ENCODE results near the gene SPRED1.
A peak's percentile ranks its signal among the peaks of the same experiment; 100 is the strongest.

SPRED1 gene

DNA sequence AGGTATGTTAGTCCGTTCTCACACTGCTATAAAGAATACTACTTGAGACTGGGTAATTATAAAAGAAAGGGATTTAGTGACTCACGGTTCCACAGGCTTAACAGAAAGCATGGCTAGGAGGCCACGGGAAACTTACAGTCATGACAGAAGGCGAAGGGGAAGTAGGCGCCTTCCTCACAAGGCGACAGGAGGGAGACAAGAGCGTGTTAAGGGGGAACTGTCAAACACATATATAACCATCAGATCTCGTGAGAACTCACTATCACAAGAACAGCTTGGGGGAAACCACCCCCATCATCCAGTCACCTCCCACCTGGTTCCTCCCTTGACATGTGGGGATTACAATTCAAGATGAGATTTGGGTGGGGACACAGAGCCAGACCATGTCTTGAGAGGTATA, 30.4 kb downstream of the SPRED1 start:
- DNase-seq (ENCODE audit: low read depth): no peak

DNA sequence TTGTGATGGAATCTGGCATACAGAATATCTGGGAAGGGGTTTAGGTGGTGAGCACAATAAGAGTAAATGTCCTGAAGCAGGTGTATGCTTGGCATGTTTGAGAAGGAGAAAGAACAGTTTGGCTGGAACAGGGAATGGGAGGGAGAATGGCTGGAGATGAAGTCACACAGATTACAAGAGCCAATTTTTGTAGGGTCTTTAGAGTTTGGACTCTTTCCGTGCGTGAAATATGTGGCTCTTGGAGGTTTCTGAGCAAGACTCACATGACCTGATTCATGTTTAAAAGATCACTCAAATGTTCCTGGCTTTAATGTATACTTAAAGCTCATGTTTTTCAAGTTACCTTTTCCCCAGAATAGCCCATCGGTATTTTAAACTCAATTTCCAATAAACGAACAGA, 32.8 kb downstream of the SPRED1 start:
- no peak for DNase-seq (ENCODE audit: low read depth)

GRCh38 chr15:38294126-38294525, 41.5 kb downstream of the SPRED1 start:
- no peak for DNase-seq (ENCODE audit: low read depth)

- no peak for DNase-seq (ENCODE audit: low read depth)
Observed at GRCh38 chr15:38297623-38298388, 45.2 kb downstream of the SPRED1 start.

DNA sequence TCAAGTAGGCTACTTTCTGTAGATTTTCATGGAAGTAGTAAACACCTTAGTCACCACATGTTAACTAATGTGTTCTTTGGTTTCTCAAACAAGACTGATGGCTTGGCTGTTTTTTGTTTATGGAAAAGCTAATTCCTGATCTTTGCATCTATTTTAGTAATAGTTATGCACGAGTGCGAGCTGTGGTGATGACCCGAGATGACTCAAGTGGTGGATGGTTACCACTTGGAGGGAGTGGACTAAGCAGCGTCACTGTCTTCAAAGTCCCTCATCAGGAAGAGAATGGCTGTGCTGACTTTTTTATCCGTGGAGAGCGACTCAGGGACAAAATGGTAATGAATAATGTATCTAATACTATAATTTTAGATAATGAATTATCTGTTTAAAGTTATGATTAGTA, 46.6 kb downstream of the SPRED1 start:
- DNase-seq (ENCODE audit: low read depth): peak; percentile 45

- DNase-seq (ENCODE audit: low read depth): no peak
Observed at GRCh38 chr15:38300395-38300794, 47.8 kb downstream of the SPRED1 start.

DNA sequence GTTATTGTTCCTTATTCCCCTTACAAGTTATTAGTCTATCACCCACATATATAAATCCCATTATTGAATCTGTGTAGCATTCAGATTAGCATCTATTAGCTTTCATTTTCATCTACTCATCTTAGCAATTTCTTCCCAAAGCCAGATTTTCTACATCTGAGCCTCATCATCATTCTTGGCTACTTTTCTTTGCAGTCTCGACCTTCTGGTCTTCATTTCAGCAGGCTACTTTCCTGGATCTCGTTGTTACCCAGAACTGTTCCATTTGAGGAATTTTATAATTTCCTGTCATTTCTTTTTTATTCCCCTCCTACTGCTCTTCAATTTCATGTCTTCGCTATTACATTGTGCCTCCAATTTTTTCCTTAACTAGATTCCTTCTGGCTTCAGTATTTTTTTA, 51.8 kb downstream of the SPRED1 start:
- DNase-seq (ENCODE audit: low read depth): no peak

- DNase-seq (ENCODE audit: low read depth): no peak
Observed at GRCh38 chr15:38307251-38307650, 54.6 kb downstream of the SPRED1 start.

- no peak for DNase-seq (ENCODE audit: low read depth)
Observed at GRCh38 chr15:38307861-38308641, 55.4 kb downstream of the SPRED1 start.

DNA sequence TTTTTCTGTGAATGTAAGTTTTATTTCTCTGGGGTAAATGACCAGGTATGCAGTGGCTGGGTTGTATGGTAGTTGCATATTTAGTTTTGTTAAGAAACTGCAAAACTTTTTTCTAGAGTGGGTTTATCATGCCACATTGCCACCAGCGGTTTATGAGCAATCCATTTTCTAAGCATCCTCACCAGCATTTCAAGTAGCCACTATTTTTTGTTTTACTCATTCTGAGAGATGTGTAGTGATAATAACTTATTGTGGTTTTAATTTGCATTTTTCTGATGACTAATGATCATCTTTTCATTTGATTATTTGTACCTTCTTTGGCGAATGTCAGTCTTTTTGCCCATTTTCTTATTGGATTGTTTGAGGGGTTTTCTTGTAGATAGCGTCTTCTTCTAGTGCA, 56.2 kb downstream of the SPRED1 start:
- no peak for DNase-seq (ENCODE audit: low read depth)

DNA sequence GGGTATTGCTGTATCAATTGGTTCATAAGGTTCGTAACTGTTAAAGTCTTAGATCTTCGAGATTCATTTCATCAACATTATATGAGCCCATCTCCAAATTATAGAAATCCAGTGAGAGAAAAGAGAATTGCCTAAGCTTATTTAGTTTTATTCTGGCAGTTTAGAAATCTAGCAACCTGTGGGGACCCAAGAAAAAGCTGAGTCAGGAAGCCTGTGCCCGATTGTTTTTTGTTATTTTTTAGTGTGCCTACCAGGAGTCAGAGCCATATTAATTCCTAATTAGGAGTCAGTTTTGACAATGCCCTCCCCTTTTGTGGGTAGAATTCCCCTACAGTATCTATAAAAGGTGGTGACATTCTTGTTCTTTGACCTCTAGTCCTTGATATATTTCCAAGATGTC, 59.6 kb downstream of the SPRED1 start:
- no peak for DNase-seq (ENCODE audit: low read depth)

DNA sequence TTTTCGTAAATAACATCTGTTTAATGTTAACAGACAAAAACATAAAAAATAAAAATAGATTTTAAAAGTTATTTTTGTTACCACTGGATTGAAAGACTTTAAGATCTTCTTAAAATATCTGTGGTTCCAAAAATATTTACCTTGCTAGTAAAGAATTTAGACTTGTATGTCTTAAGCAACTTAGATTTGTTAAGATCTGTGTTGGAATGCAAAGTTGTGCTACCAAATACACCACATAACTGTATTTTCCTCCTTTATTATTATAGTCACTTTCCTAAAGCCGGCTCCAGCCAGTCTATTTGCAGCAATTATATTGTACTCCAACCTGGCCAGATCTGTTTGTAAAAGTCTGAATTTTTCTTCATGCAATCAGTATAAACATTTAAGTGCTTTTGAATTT, 63.7 kb downstream of the SPRED1 start:
- DNase-seq (ENCODE audit: low read depth): no peak

DNA sequence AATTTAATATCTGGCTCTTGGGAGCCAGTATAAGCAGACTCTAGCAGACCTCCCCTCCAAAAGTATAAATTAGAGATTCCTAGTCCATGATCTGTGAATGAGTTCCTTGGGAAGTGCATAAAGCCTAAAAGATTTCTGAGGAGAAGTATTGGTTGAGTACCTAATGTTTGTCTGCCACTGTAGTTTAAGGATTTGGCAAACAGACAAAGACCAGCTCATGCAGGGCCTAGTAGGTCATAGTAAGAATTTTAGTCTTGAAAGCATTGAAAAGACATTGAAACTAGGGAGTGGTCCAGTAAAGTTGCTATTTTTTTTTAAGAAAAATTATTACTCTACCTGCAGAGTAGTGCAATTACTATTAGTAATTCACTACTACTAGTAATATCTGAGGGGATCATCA, 67.5 kb downstream of the SPRED1 start:
- no peak for DNase-seq (ENCODE audit: low read depth)

GRCh38 chr15:38320866-38321265, 68.2 kb downstream of the SPRED1 start:
- DNase-seq (ENCODE audit: low read depth): no peak

DNA sequence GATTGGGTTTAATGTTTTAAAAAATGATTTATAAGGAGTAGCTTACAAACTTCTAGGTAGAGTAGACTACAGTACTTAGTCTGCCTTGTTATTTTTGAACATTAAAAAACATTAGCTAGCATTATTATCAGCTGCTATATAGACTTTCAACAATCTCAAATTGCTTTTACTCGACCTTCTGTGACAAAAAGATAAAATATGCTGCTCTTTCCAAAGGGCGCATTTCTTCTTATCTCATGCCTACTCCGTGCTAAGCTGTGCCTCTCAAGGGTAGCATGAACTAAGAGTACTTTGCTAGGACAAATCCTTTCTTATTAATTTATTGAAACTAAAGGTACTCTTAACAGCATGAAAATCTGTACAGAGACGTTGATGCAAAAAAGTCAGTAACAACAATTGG, 71.3 kb downstream of the SPRED1 start:
- no peak for DNase-seq (ENCODE audit: low read depth)

DNA sequence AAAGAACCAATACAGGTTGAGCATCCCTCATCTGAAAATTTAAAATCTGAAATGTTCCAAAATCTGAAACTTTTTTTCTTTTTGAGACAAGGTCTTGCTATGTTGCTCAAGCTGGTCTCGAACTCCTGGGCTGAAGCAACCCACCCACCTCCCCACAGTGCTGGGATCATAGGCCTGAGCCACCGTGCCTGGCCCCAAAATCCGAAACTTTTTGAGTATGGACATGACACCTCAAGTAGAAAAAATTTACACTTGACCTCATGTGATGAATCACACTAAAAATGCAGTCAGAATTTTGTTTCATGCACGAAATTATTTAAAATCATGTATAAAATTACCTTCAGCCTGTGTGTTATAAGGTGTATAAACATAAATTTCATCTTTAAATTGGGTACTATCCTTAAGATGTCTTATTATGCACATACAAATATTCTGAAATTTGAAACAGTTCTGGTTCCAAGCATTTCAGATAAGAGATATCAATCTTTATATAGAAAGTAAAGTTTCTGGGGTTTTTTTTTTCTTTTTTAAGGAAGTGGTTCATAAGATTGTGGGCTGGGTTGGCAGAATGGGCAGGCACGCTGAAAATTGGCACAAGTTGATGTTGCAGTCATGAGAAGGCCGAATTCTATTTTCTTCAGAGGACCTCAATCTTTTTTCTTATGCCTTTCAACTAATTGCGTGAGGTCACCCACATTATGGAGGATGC, 72.5 kb downstream of the SPRED1 start:
- no peak for DNase-seq (ENCODE audit: low read depth)

- no peak for DNase-seq (ENCODE audit: low read depth)
Observed at GRCh38 chr15:38325648-38325990, 73.0 kb downstream of the SPRED1 start.

DNA sequence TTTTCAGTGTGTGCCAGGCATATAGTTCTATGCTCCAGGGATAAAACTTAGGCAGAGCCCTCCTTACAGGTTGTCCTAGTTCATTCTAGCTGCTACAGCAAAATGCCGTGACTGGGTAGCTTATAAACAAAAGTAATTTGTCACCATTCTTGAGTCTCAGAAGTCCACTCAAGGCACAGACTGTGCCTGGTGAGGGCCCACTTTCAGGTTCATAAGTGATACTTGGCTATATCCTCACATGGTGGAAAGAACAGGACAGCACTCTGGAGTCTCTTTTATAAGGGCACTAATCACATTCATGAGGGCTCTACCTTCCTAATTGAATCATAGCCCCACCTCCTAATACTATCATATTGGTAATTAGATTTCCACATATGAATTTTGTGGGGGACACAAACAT, 80.1 kb downstream of the SPRED1 start:
- no peak for DNase-seq (ENCODE audit: low read depth)

DNA sequence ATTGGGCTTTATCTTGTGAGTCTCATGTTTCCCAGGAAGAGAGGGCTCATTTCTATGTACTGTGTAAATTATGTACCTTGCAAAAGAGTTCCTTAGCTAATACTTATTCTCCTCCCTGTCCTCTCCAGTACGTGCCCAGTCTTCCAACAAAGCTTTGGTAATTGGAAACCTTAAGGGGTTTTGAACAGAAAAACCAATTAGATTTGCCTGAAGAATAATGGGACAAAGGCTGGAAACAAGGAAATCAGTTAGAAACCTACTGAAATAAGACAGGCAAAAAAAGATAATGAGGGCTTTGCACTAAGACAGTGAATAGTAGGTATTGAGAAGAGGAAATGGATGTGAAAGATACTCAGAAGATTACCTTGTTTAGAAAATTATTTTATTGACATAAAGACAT, 82.5 kb downstream of the SPRED1 start:
- DNase-seq (ENCODE audit: low read depth): no peak

DNA sequence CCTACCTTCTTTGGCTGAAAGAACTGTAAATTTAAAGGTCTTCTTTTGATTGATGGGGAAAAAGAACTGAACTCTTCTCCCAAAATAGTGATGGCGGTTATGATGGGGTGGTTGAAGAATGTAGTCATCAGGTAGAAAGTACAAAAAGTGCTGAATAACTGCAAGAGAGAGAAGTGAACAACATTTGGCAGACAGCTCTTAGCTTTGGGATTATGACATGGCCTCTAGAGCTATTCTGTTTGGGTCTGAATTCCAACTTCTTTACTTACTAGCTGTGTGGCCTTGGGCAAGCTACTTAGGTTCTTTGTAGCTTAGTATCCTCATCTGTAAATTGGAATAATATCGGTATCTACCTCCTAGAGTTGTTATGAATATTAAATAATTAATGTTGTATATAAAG, 91.7 kb downstream of the SPRED1 start:
- DNase-seq (ENCODE audit: low read depth): no peak

- no peak for DNase-seq (ENCODE audit: low read depth)
Observed at GRCh38 chr15:38349251-38349650, 96.6 kb downstream of the SPRED1 start.

DNA sequence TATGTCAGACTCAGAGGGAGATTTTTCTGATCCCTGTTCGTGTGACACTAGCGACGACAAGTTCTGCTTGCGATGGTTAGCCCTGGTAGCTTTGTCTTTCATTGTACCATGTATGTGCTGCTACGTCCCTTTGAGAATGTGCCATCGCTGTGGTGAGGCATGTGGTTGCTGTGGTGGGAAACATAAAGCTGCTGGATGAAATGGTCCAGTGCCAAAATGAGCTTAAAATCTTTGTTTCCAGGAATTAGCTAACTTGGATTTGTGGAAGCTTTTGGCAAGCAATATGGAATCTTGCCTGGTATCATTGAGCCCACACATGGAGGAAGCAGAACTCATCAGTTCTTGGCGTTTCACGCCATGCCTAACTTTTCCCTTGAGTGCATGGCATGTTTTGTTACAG, 98.8 kb downstream of the SPRED1 start:
- DNase-seq (ENCODE audit: low read depth): no peak

DNA sequence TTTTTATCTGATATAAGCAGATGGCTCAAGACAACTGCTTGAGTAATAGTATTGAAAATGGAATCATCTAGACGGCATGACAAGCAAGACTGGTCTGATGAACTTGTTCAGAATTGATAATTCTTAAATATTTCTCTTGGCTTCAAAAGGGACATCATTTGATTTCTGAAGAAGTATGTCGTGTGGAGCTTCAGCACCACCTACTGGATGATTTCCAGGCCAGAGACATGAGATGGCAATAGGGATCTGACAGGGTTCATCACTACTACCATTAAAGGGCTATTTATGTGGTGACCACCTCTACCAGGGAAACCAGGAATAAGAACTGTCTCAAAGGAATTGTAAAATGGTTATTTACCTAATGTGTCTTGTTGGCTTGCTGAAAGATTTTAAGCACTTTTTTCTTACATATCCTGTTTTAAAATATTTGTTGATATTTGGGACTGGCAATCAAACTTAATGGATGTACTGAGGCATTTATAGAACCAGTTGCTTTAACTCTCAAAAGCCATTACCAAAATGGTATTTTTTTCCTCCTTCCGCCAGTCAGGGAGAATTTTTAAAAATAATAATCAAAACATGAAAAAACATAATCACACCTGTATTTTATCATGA, 101.8 kb downstream of the SPRED1 start:
- peak; percentile 20 for DNase-seq (ENCODE audit: low read depth)

All from GM04503 (cell line).